ENCODE results near the gene STMN1.

Gene STMN1

DNA sequence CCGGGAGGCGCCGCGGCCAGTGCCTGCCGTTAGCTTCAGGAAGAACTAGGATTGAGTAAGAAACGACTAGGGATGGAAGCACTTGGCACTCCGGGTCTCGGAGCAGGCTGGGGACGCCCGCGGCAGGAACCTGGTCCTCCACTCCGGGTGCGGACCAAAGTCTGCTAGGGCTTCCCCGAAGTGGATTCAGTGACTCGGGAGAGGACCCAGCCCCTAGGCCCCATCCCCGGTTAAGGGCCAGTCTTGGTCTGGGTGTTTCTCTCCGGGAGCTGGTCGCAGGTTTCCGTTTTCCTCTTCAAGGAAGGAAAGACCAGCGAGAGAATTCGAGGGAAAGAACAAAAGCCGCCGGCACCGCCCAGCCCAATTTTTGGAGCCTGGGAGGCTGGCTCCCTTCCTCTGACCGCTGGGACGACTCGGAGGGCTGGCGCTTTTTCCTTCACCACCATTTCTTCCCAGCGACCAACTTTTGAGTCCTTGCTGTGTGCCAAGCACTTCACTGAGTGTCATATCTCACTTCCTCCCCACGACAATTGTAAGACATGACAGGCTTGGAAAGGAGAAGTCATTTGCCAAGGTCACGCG is 16.8 kb upstream of the STMN1 start:
- Histone ChIP-seq H3K27ac (peak overlapping the region in 4 of 11 experiments; percentile 4 to 59 (median 54); a peak in 7 of 22 replicates), H3K4me3 (peak overlapping the region; percentile 38 to 68 (median 52)), H4K20me1 (peaks cover 0 to 10% (median 0%) of the 10 kb centered on the region in 11 experiments; a peak in 1 of 22 replicates), H3K4me1 (peaks cover 15 to 33% (median 25%) of the 10 kb centered on the region in 10 experiments), H3K9me3 (replicated peaks in 1 of 11) (peaks cover 0 to 8% (median 0%) of the 10 kb centered on the region in 11 experiments; a peak in 2 of 22 replicates), H3K36me3 (no peaks in the 10 kb centered on the region), H3K27me3 (peaks cover 29 to 56% (median 48%) of the 10 kb centered on the region in 11 experiments), H3K4me2 (peak overlapping the region; percentile 64 to 93 (median 78)), H3K9ac (peak overlapping the region in 6 of 11 experiments; percentile 22 to 69 (median 51); a peak in 10 of 22 replicates)
- TF ChIP-seq Cebpa-rat (IDR thresholded peaks at IDR 0.05): no peak

DNA sequence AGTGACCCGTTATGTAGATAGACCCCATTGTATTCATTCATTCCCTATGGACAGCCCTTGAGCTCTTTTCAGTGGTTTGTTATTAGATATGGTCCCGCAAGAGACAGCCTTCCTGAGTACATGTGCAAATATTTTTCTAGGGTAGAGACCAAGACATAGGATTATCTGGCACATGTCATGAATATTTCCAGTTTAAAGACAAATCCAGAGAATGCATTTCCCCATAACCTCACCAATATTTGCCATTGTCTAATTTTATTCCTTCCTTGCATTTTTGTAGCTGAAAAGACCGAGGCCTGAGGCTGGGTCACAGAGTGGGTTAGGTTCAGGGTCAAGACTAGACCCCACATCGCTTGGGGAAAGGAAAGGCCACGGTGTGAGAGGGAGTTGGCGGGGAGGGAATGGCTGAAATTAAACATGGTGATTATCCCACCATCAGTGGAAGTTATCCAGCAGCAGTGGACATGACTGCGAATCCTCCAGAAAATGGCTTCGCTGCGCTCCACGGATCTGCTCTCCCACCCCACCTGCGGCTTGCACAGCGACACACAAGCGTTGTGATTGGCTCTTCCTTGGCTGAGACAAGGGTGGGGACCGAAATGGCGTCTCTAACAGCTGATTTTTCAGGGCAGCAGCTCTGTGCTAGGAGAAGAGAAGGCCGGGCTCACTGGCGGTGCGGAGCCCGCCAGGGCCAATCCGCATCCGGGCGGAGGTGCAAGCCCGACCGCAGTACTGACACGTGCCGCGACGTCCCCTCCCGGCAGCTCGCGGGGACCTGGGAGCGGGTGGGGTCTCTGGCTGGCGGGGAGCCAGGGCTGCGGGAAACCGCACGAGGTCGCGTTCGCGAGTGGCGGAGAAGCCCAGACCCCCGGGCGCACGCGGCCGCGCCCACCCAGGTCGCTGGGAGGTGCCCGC is 16.1 kb upstream of the STMN1 start:
- Histone ChIP-seq H4K20me1 (peaks cover 0 to 10% (median 0%) of the 10 kb centered on the region in 11 experiments; a peak in 1 of 22 replicates), H3K4me3 (peak overlapping the region; percentile 38 to 68 (median 52)), H3K9me3 (replicated peaks in 1 of 11) (peaks cover 0 to 8% (median 0%) of the 10 kb centered on the region in 11 experiments; a peak in 2 of 22 replicates), H3K4me2 (peak overlapping the region; percentile 64 to 93 (median 78)), H3K4me1 (peaks cover 15 to 30% (median 20%) of the 10 kb centered on the region in 10 experiments), H3K27me3 (peaks cover 29 to 56% (median 48%) of the 10 kb centered on the region in 11 experiments), H3K9ac (peak overlapping the region in 6 of 11 experiments; percentile 4 to 69 (median 51); a peak in 10 of 22 replicates), H3K36me3 (no peaks in the 10 kb centered on the region), H3K27ac (peak overlapping the region in 3 of 11 experiments; percentile 4 to 59 (median 56); a peak in 7 of 22 replicates)
- TF ChIP-seq Cebpa-rat (IDR thresholded peaks at IDR 0.05): no peak

DNA sequence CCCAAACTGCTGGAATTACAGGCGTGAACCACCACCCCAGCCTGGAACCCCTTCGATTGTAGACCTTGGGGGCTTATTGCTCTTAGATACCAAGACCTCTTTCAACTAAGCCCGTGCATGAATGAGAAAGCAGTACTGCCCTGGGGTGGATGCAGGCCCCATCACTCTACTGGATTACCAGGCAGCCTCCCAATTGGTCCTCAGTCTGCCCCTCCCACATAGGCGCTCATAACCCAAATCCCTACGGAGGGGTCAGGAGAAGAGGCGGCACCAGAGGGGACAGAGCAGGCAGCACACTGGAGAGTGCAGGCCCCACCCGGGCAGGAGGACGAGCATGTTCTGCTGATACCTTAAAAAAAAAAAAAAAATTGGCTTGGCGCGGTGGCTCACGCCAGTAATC is 12.4 kb upstream of the STMN1 start:
- no peak overlapping the region for H3K9ac ChIP-seq
- H4K20me1 ChIP-seq: peaks cover 0 to 10% (median 0%) of the 10 kb centered on the region in 11 experiments; a peak in 1 of 22 replicates
- H3K36me3 ChIP-seq: no peaks in the 10 kb centered on the region
- H3K4me3 ChIP-seq: no peak overlapping the region
- H3K27ac ChIP-seq: no peak overlapping the region
- H3K4me2 ChIP-seq: no peak overlapping the region
- H3K27me3 ChIP-seq: peaks cover 25 to 38% (median 34%) of the 10 kb centered on the region in 11 experiments
- no peak for TF ChIP-seq Cebpa-rat (IDR thresholded peaks at IDR 0.05)
- peaks cover 0 to 8% (median 0%) of the 10 kb centered on the region in 11 experiments; a peak in 2 of 22 replicates for H3K9me3 ChIP-seq (replicated peaks in 1 of 11)
- peaks cover 5 to 22% (median 11%) of the 10 kb centered on the region in 10 experiments for H3K4me1 ChIP-seq

DNA sequence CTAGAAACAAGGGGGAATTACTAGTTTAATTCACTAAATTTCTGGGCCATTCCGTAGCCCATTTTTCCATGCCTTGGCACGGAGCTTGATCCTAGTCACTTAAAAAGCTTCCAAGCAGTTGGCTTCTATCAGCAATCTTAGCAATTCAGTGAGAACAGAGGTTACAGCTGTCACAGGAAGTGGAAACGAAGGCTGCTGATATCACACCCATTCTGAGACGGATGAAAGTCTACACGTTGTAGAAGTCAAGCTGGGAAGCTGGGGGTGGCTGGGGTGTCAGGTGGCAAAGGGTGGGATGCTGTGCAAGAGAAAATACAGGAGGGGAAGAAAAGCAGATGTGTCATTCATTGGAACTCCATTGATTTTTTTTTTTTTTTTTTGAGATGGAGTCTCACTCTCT is 11.8 kb upstream of the STMN1 start:
- Histone ChIP-seq H3K9me3 (replicated peaks in 1 of 11) (peaks cover 0 to 8% (median 0%) of the 10 kb centered on the region in 11 experiments; a peak in 2 of 22 replicates), H3K4me1 (peaks cover 0 to 17% (median 9%) of the 10 kb centered on the region in 10 experiments; a peak in 17 of 20 replicates), H3K27me3 (peaks cover 19 to 32% (median 28%) of the 10 kb centered on the region in 11 experiments), H3K27ac (no peak overlapping the region), H4K20me1 (peaks cover 0 to 8% (median 0%) of the 10 kb centered on the region in 11 experiments; a peak in 1 of 22 replicates), H3K4me2 (0 out of 22 replicates have a peak overlapping the region, but pooled peaks of 2 of the 11 experiments have one; percentile 7 to 21), H3K9ac (no peak overlapping the region), H3K36me3 (no peaks in the 10 kb centered on the region), H3K4me3 (no peak overlapping the region)
- TF ChIP-seq Cebpa-rat (IDR thresholded peaks at IDR 0.05): no peak

DNA sequence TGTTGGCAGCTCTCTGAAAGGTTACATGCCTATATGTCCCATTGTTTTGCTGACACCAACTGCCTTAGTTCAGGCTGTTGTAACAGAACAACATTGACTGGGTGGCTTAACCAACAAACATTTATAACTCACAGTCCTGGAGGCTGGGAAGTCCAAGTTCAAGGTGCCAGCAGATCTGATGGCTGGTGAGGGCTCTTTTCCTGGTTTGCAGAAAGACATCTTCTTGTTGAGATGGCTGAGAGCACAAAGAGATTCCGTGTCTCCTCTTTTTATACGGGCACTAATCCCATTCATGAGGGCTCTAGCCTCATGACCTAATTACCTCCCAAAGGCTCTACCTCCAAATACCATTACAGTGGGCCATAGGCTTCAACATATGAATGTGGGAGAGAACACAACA is 10.2 kb upstream of the STMN1 start:
- Histone ChIP-seq H3K4me2 (no peak overlapping the region), H3K4me3 (no peak overlapping the region), H3K27ac (no peak overlapping the region), H3K4me1 (peaks cover 0 to 8% (median 0%) of the 10 kb centered on the region in 10 experiments; a peak in 2 of 20 replicates), H3K9ac (no peak overlapping the region), H3K36me3 (no peaks in the 10 kb centered on the region), H3K27me3 (peaks cover 4 to 16% (median 12%) of the 10 kb centered on the region in 11 experiments; a peak in 21 of 22 replicates), H3K9me3 (replicated peaks in 1 of 11) (no peaks in the 10 kb centered on the region), H4K20me1 (no peaks in the 10 kb centered on the region)
- TF ChIP-seq Cebpa-rat (IDR thresholded peaks at IDR 0.05): no peak

DNA sequence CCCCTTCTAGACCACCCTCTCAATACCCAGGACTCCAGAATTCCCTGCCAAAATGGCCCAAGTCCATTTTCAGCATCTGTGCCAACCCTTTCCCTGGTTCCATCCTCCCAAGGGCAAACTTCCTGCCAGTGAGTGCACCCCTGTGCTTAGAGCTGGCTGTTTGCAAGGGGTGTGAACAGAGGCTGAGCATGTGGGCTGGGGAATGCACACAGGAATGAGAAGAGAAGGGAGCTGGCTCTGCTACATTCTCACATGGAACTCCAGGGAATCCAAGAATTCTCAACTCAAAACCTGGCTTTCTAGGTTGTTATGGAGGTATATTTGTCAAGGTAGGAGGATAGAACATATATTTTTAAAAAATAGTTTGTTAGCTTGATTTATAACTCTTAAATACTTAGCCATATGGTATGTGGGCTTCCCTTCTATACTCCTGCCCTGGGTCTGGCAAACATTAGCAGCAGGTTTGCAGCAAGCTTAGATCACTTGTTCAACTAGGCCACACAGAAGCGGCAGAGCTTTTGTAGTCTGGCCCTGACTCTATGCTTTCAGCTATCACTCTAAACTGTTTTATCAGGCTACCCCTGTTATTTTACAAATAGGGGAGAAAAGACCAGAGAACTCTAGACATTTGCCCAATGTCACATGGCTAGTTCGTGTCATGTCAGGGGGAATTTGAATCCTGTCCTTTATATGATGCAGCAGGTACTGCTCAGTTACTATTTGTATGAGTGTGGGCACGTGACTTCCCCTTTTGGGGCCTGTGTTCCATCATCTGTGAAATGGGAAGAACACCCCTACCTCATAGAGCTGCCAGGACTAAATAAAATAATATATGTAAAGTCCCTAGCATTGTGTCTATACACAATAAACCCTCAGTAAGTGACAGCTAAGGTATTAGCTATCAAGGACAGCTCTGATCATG is 8.1 kb upstream of the STMN1 start:
- Histone ChIP-seq H3K27me3 (no peaks in the 10 kb centered on the region), H3K9ac (no peak overlapping the region), H3K27ac (no peak overlapping the region), H3K4me1 (peaks cover 0 to 8% (median 0%) of the 10 kb centered on the region in 10 experiments; a peak in 2 of 20 replicates), H3K9me3 (replicated peaks in 1 of 11) (no peaks in the 10 kb centered on the region), H3K36me3 (no peaks in the 10 kb centered on the region), H4K20me1 (no peaks in the 10 kb centered on the region), H3K4me3 (no peak overlapping the region), H3K4me2 (no peak overlapping the region)
- TF ChIP-seq Cebpa-rat (IDR thresholded peaks at IDR 0.05): no peak

DNA sequence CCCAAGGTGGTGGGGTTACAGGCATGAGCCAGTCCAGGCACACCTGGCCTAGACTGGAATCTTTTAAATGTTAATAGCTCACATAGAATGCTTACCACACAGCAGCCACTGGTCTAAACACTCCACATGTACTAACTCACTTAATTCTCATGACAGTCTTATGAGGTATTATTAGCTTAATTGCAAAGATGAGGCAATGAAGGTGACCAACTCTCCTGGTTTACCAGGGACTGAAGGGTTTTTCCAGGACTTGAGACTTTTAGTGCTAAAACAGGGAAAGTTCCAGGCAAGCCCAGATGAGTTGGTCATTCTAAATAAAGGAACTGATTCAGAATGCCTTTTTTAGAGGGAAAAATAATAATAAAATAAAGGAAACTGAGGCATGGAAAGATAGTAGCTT is 7.0 kb upstream of the STMN1 start:
- Histone ChIP-seq H3K36me3 (no peaks in the 10 kb centered on the region), H3K4me3 (no peak overlapping the region), H3K9me3 (replicated peaks in 1 of 11) (no peaks in the 10 kb centered on the region), H3K4me2 (no peak overlapping the region), H4K20me1 (no peaks in the 10 kb centered on the region), H3K27ac (no peak overlapping the region), H3K9ac (no peak overlapping the region), H3K27me3 (no peaks in the 10 kb centered on the region), H3K4me1 (peaks cover 0 to 6% (median 0%) of the 10 kb centered on the region in 10 experiments; a peak in 2 of 20 replicates)
- no peak for TF ChIP-seq Cebpa-rat (IDR thresholded peaks at IDR 0.05)

Data from BLaER1 treated with 17β-estradiol and CSF1 and Interleukin-3, amounts not matched to agents 10 nM and 100 nM (cell line).